ENCODE data around the gene SCFD2.
"Not testable (repeated sequence)": the region's sequence is repeated elsewhere in the genome, so short reads cannot be mapped to it uniquely, and the experiment has no call there.

The SCFD2 gene

GRCh38 chr4:53340145-53340544 is 25.7 kb downstream of the SCFD2 start:
- DNase-seq: not testable (repeated sequence)

GRCh38 chr4:53334916-53335315 is 30.9 kb downstream of the SCFD2 start:
- not testable (repeated sequence) for DNase-seq

- DNase-seq: no peak
Measured at GRCh38 chr4:53326535-53326934, 39.3 kb downstream of the SCFD2 start.

GRCh38 chr4:53322696-53323095 is 43.2 kb downstream of the SCFD2 start:
- peak; percentile 7 for DNase-seq

DNA sequence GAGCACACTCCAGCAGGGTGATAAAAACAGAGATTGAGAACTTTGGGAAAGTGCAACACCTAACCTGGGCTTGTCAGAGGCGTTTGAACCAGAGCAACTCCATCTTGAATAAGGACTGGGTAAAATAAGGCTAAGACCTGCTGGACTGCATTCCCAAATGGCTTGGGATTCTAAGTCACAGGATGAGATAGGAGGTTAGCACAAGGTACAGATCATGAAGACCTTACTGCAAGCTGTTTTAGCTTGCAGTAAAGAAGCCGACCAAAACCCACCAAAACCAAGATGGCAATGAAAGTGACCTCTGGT is 43.9 kb downstream of the SCFD2 start:
- no peak for DNase-seq

- DNase-seq: peak; percentile 48
Measured at GRCh38 chr4:53321151-53321983, 44.5 kb downstream of the SCFD2 start.

DNA sequence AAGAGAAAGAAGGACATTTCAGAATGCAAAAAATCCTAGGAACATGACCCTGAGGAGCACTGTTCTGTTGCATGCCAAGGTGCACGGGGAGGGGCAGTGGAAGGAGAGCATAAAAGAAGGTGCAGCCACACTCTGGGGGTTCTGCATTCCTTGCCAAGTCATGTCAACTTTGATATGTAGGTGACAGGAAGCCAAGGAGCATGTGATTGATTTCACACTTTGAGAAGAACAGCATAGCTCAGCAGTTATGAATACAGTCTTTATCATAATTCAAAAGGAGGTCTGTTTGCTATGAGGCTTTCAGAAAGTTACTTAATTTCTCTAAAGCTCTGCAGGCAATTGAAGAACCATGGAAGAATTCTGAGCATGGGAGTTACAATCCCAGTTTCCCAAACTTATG is 50.6 kb downstream of the SCFD2 start:
- no peak for DNase-seq

DNA sequence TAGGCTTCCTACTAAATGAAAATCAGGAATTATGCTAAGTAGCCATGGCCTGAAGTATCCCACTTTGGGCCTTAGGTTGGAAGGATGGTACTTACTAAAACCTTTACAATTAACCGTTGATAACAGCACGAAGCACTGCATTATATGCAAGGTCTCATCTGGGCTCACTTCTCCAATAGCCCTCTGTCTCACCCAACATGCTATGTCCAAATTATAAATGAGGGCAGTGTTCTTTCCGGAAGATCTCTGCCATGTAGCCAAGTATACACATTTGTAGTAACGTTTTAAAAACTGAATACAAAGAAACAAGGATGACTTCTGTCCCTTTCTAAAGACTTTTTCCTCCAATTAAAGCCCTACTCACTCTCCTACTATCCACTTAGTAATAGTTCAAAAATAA is 51.6 kb downstream of the SCFD2 start:
- no peak for DNase-seq

DNA sequence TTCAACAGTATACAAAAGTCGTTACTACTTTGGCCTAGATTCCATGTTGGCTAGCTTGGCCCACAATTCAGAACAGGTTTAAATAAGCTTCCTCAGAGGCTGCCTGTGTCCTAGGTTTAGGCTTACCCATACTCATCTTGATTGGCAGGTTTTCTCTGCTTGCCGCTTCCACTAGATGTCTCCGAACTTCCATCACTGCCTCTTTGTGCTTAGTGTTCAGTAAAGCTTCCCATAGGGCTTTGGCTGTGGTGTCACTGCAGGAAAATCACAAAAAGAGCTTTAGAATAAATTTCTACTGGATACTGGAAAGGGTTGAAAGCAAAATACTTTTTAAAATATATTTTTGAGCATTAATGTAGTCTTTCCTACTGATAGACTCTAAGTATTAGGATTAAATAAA is 52.4 kb downstream of the SCFD2 start:
- no peak for DNase-seq

- no peak for DNase-seq
Measured at GRCh38 chr4:53309321-53310040, 56.4 kb downstream of the SCFD2 start.

- DNase-seq: no peak
Measured at GRCh38 chr4:53307819-53308780, 57.8 kb downstream of the SCFD2 start.

- no peak for DNase-seq
Measured at GRCh38 chr4:53307210-53307609, 58.7 kb downstream of the SCFD2 start.

- peak; percentile 47 for DNase-seq
Measured at GRCh38 chr4:53306729-53307128, 59.1 kb downstream of the SCFD2 start.

DNA sequence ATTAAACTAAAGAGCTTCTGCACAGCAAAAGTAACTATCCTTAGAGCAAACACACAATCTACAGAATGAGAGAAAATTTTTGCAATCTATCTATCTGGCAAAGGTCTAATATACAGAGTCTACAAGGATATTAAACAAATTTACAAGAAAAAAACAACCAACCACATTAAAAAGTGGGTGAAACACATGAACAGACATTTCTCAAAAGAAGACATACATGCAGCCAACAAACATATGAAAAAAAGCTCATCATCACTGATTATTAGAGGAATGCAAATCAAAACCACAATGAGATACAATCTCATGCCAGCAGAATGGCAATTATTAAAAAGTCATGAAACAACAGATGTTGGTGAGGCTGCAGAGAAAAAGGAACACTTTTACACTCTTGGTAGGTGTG is 73.7 kb downstream of the SCFD2 start:
- not testable (repeated sequence) for DNase-seq

DNA sequence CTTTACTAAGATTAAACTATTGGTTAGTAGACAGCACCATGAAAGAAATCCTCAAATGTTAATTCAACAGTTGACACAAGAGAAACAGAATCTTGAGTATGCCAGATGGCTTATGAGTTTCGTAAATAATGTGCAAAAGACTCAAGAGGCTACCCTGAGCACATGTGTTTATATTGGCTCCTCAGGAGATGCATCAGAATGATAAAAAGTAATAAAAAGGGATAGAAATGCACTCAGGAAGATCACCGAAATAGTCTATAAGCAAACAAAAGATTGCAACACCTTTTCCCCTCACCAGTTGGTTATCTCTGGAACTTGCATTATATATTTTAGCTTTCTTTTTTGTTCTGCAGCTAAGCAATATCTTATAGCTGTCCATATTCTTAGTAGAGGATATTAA is 84.4 kb downstream of the SCFD2 start:
- no peak for DNase-seq

GRCh38 chr4:53280846-53281245 is 85.0 kb downstream of the SCFD2 start:
- no peak for DNase-seq

GRCh38 chr4:53274609-53275268 is 91.1 kb downstream of the SCFD2 start:
- no peak for DNase-seq

DNA sequence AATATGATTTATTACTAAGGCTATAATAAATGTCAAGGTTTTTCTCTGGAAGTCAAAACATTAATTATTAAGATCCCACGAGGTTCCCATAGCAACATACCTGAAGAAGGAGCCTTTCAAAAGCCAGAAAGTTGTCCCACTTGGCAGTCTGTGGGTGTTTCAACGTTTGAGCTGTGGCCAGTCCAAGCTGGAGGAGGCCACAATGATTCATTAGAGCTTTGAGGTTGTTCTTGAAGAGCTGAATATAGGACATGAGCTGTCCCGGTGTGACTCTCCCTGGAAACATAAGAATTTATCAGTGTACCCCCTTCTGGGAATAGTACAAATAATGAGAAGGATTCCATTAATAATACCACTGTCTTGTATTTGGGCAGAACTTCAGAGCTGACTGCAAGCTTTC is 92.1 kb downstream of the SCFD2 start:
- no peak for DNase-seq

GRCh38 chr4:53267026-53267425 is 98.8 kb downstream of the SCFD2 start:
- DNase-seq: no peak

GRCh38 chr4:53255986-53256385 is 109.9 kb downstream of the SCFD2 start:
- not testable (repeated sequence) for DNase-seq

DNA sequence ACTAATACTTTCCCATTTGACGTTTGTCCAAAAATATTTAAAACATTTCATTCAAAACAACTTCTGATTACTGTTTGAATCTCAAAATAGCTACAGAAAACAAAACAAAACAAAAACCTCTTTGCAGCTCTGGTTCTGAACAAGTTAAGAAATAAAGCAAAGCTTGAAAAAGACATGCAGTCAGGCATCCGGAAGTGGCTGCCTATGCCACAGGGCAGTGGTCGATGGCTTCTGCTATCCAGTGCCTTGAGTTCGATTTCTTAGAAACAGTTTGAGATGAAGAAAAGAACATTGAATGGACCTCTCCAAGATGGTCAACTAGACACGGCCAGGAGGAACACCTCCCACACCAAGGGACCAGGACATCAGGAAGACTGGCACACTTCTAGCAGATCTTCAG is 125.3 kb downstream of the SCFD2 start:
- DNase-seq: no peak

GRCh38 chr4:53238352-53238751 is 127.5 kb downstream of the SCFD2 start:
- not testable (repeated sequence) for DNase-seq

DNA sequence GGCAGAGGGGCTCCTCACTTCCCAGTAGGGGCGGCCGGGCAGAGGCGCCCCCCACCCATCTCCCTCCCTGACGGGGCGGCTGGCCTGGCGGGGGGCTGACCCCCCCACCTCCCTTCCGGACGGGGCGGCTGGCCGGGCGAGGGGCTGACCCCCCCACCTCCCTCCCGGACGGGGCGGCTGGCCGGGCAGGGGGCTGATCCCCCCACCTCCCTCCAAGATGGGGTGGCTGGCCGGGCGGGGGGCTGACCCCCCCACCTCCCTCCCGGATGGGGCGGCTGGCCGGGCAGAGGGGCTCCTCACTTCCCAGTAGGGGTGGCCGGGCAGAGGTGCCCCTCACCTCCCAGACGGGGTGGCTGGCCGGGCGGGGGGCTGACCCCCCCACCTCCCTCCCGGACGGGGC is 128.1 kb downstream of the SCFD2 start:
- DNase-seq: not testable (repeated sequence)

Data from NCI-H446 treated with DMSO at 0.1 percent for 48 hours (cell line).